HG03108 (cell line): ENCODE measurements around the gene PHLDB3.
A peak's percentile ranks its signal among the peaks of the same experiment; 100 is the strongest.
"Not testable (repeated sequence)": the region's sequence is repeated elsewhere in the genome, so short reads cannot be mapped to it uniquely, and the experiment has no call there.

Experiments
- ATAC-seq: cut with Tn5 transposase; IDR thresholded peaks from one replicate; pipeline ENCODE4 v1.9.1; 2021; ENCODE audit warnings: moderate library complexity; ENCODE audit not compliant: unreplicated experiment

The PHLDB3 gene

GRCh38 chr19:43504426-43505185, at the start of gene PHLDB3:
PHLDB3 (minus strand) TSS chr19:43504746; CDS start chr19:43504118, 628 bp downstream.
- peak; percentile 10 for ATAC-seq

GRCh38 chr19:43553656-43554055, 49.1 kb upstream of the PHLDB3 start:
- ATAC-seq, result no peak

GRCh38 chr19:43552616-43553015, 48.1 kb upstream of the PHLDB3 start:
- no peak for ATAC-seq

- no peak for ATAC-seq
Measured at GRCh38 chr19:43552198-43552450, 47.6 kb upstream of the PHLDB3 start.

GRCh38 chr19:43551399-43552197, 47.1 kb upstream of the PHLDB3 start:
- ATAC-seq, result no peak

- ATAC-seq, result no peak
Measured at GRCh38 chr19:43548706-43549105, 44.2 kb upstream of the PHLDB3 start.

GRCh38 chr19:43547926-43548325, 43.4 kb upstream of the PHLDB3 start:
- ATAC-seq, result not testable (repeated sequence)

- ATAC-seq, result no peak
Measured at GRCh38 chr19:43546581-43546980, 42.0 kb upstream of the PHLDB3 start.

GRCh38 chr19:43545981-43546380, 41.4 kb upstream of the PHLDB3 start:
- ATAC-seq, result no peak

GRCh38 chr19:43545276-43545675, 40.7 kb upstream of the PHLDB3 start:
- ATAC-seq, result no peak

GRCh38 chr19:43544077-43544476, 39.5 kb upstream of the PHLDB3 start:
- ATAC-seq, result no peak

GRCh38 chr19:43541920-43542650, 37.5 kb upstream of the PHLDB3 start:
- no peak for ATAC-seq

GRCh38 chr19:43540381-43540780, 35.8 kb upstream of the PHLDB3 start:
- no peak for ATAC-seq

- ATAC-seq, result no peak
Measured at GRCh38 chr19:43538922-43539321, 34.4 kb upstream of the PHLDB3 start.

- ATAC-seq, result no peak
Measured at GRCh38 chr19:43534816-43535761, 30.5 kb upstream of the PHLDB3 start.

GRCh38 chr19:43534305-43534815, 29.8 kb upstream of the PHLDB3 start:
- ATAC-seq, result no peak

- peak; percentile 39 for ATAC-seq
Measured at GRCh38 chr19:43533546-43534304, 29.2 kb upstream of the PHLDB3 start.

GRCh38 chr19:43532962-43533545, 28.5 kb upstream of the PHLDB3 start, which contains the start of gene ZNF575:
ZNF575 (plus strand) TSS chr19:43533188; CDS start chr19:43534423, 1,235 bp downstream.
- peak; percentile 54 for ATAC-seq

GRCh38 chr19:43532571-43532961, 28.0 kb upstream of the PHLDB3 start:
- peak; percentile 12 for ATAC-seq
